Lower leg skin (tissue), 3 donors: ENCODE measurements around the gene RNF157.
"Not testable (repeated sequence)": the region's sequence is repeated elsewhere in the genome, so short reads cannot be mapped to it uniquely, and the experiment has no call there.

Experiments
- POLR2A ChIP-seq, 2 donors: fragments of 450-650 bp; IDR thresholded peaks; one replicate each; pipeline ENCODE4 v1.6.1; 2016 to 2017; ENCODE audit warnings: antibody characterized with exemption in 2 of 2, mild to moderate bottlenecking in 1 of 2, moderate library complexity in 1 of 2
- TF ChIP-seq, protein P1 (sequence below), 3 donors: fragments of 450-650 bp; IDR thresholded peaks; one replicate each; pipeline ENCODE4 v1.5.1; 2016; ENCODE audit warnings: antibody characterized with exemption in 3 of 3, mild to moderate bottlenecking in 3 of 3, moderate library complexity in 2 of 3

GRCh38 chr17:76225373-76226086 is 14.8 kb downstream of the RNF157 start:
- TF ChIP-seq, protein P1, sequence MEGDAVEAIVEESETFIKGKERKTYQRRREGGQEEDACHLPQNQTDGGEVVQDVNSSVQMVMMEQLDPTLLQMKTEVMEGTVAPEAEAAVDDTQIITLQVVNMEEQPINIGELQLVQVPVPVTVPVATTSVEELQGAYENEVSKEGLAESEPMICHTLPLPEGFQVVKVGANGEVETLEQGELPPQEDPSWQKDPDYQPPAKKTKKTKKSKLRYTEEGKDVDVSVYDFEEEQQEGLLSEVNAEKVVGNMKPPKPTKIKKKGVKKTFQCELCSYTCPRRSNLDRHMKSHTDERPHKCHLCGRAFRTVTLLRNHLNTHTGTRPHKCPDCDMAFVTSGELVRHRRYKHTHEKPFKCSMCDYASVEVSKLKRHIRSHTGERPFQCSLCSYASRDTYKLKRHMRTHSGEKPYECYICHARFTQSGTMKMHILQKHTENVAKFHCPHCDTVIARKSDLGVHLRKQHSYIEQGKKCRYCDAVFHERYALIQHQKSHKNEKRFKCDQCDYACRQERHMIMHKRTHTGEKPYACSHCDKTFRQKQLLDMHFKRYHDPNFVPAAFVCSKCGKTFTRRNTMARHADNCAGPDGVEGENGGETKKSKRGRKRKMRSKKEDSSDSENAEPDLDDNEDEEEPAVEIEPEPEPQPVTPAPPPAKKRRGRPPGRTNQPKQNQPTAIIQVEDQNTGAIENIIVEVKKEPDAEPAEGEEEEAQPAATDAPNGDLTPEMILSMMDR (IDR thresholded peaks at IDR 0.05), result not testable (repeated sequence)
- not testable (repeated sequence) for TF ChIP-seq POLR2A (IDR thresholded peaks at IDR 0.05)
